ENCODE results near the gene EIF2B4.
A peak's percentile ranks its signal among the peaks of the same experiment; 100 is the strongest.
"Not testable (repeated sequence)": the region's sequence is repeated elsewhere in the genome, so short reads cannot be mapped to it uniquely, and the experiment has no call there.

EIF2B4 gene

GRCh38 chr2:27336173-27336572, 34.0 kb downstream of the EIF2B4 start:
- DNase-seq (ENCODE audit: low read depth in 2 of 2), result no peak

DNA sequence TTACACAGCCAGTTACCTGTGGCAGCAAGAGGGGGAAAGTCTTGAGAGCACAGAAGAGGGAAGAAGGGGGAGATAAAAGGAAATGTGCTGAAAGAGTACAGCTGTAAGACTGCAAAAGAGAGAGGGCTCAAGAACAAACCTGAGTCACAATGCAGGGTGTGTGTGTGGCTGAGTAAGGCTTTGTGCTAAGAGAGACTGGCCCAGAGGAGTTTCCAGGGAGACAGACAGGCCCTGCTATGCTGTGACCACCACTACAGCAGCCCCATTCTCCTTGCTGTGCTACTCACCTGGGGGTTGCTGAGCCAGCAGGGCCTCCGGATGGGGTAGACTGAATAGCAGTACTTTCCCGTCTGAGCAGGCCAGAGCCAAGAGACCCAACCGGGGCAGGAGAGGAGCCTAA, 34.8 kb downstream of the EIF2B4 start:
- no peak for DNase-seq (ENCODE audit: low read depth in 2 of 2)

DNA sequence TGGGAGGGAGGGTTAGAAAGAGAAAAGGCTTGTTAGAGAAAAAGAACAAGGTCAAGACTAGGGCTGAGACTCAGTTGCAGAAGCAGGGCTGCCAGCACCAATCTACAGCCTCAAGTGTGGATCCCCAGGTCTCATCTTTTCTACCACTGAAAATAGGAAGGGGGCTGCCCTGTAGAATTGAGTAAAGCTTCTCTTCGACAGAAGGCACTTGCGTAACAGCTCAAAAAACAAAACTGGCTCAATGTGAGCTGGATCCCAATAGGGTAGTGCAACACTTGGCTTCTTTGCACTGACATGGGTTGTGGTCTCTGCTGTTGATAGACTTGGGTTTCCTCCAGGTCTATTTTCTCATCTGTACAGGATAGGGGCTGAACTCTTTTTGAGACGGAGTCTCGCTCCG, 45.4 kb downstream of the EIF2B4 start:
- no peak for DNase-seq (ENCODE audit: low read depth in 2 of 2)

DNA sequence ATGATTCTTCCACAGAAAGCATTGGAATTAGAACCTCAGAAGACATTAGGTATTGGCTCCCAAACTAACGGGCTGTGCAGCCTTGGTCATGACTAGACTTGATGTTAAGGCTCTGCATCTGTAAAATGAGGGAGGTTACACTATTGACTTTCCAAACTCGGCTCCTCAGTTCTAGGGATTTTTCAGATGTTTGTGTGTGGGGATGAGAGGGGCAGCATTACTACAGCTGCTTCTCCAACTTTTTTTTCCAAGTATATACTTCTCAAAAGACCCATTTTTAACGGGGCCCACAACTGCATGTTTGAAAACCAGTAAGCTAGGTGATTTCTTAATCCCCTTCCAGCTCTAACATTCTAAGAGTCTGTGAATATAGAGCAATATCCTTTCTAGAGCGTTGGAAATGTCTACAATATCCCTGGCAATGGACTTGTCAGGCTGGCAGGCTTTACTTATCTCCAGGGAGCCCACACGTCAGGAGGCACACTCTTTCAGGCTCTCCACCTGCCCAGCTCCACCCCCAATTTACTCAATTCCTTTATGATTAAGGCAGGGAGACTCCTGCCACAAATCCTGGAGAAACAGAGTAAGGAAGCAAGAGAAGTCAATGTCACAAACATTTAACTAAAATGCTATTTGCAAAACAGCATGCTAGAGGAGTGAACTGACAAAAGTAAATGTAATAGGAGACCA, 46.4 kb downstream of the EIF2B4 start:
- DNase-seq (ENCODE audit: low read depth in 2 of 2), result no peak

DNA sequence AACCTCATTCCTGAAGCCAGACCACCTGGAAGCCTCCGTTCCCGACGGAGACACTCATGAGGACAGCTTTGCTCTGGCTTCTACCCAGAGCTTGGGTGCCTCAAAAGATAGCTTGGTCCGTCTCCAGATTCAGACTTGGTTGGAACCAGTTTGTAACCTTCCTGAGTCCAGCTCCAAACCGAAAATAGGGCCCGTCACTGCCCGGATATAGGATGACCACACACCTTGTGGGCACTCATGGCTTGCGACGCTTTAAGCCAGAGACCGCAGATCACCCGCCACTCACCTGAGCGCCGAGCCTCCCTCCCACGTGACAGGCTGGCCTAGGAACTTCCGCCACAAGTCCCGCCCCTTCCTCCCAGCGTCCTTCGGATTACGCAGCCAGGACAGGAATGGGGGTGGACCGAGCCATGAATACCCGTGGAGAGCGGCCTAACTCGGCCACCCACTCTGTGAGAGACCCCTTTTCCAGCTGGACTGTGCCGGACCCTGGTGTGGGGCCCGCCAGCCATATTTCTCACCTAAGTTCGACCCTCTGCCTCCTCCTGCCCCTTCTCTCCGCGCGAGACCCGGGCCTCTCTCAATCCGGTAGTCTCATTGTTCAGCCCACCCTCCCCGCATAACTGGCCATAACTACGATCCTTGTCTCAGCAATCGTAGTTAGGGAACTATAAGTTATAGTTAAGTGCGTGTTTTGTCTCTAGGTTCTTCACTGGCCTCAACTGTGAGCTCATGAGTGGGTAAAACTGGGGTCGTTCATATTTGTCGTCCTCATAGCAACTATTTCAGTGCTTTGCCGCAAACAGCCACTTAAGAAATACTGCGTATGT, 47.2 kb downstream of the EIF2B4 start, which contains the start of gene MPV17:
MPV17 (minus strand) TSS at position 332 of the 830 bp plus-strand sequence. CDS start 580 bp downstream, outside the sequence.
- peak; percentile 84 to 88 for DNase-seq (ENCODE audit: low read depth in 2 of 2)

- DNase-seq (ENCODE audit: low read depth in 2 of 2), result no peak
Observed at GRCh38 chr2:27322301-27322765, 47.8 kb downstream of the EIF2B4 start.

DNA sequence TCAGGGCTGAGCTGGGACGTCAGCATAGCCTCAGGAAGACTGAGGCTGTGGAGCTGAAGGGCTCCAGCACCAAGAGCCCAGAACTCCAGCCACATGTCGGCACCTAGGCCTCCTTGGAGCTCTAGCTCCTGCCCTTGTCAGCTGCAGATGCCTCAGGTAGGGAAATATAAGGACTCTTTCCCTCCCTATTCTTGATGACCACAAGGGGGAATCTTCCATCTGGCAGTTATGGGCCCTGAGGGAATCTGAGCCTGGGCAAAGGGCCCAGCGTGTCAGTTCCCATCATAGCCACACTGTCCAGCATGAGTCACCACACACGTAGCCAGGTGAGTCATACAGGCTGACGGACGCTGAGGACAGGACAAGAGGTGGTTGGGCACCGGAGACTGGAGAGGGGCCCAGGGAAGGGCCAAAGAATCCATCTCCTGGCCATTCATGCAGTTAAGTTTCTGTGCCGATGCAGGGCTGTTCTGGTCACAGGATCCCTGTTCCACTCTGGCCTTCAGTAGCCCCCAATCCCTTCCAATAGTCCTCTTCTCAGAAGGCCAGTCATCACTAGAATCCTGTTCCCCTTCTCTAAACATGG, 49.1 kb downstream of the EIF2B4 start:
- no peak for DNase-seq (ENCODE audit: low read depth in 2 of 2)

- not testable (repeated sequence) for DNase-seq (ENCODE audit: low read depth in 2 of 2)
Observed at GRCh38 chr2:27319839-27320238, 50.3 kb downstream of the EIF2B4 start.

DNA sequence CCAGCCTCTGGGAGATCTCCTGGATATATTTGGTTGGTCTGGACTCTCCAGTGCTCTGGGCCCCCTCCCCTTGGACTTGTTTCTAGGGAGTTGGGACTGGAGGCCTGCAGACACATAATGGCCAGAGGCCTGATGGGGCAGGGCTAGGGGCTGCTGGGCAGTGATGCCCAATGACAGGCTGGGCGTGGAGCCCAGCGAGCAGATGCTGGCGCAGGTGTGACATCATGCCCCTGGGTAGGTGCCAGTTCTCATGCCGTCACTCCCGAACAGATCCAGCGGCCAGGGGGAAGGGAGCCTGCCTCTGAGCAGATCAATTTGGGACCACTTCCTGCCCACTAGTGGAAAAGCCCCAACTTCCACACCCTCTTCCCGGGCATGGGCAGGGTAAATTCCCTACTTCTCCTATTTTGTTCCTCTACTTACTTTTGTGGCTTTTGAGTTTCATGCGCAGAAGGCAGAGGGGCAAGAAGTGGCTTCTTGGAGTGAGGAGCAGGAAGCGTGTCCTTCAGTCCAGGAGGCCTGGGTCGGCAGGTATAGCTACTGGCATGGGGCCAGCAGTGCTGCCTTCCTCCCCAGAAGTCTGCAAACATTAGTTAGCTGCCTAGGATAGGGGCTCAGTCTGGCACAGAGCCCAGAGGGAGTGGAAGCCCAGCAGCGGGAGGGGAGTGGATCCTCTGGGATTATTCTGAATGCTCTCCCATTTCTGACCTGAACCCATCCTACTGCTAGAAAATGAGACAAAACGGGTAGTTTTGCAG, 53.3 kb downstream of the EIF2B4 start:
- no peak for DNase-seq (ENCODE audit: low read depth in 2 of 2)

GRCh38 chr2:27315122-27315521, 55.0 kb downstream of the EIF2B4 start:
- no peak for DNase-seq (ENCODE audit: low read depth in 2 of 2)

GRCh38 chr2:27314709-27315108, 55.4 kb downstream of the EIF2B4 start:
- no peak for DNase-seq (ENCODE audit: low read depth in 2 of 2)

Data from activated CD4-positive, alpha-beta T cell treated with anti-CD3 and anti-CD28 coated beads for 24 hours (primary cell).